Islet precursor cell (in vitro differentiated cells): ENCODE measurements around the gene COL8A1.
A peak's percentile ranks its signal among the peaks of the same experiment; 100 is the strongest.

Experiments
- DNase-seq: peaks from one replicate; pipeline ENCODE4 v3.0.0-alpha.2; 2018

COL8A1 gene

GRCh38 chr3:99678023-99678422, 39.6 kb downstream of the COL8A1 start:
- DNase-seq = peak; percentile 90

- DNase-seq = no peak
These were observed 40.5 kb downstream of the COL8A1 start for GRCh38 chr3:99678896-99679295.

- no peak for DNase-seq
These were observed 43.1 kb downstream of the COL8A1 start for GRCh38 chr3:99681512-99681911.

GRCh38 chr3:99681976-99682375, 43.6 kb downstream of the COL8A1 start:
- no peak for DNase-seq

- DNase-seq = no peak
These were observed 45.1 kb downstream of the COL8A1 start for GRCh38 chr3:99683465-99683864.

GRCh38 chr3:99683876-99684275, 45.5 kb downstream of the COL8A1 start:
- DNase-seq = no peak

- no peak for DNase-seq
These were observed 46.2 kb downstream of the COL8A1 start for GRCh38 chr3:99684644-99685043.

- DNase-seq = no peak
These were observed 48.1 kb downstream of the COL8A1 start for GRCh38 chr3:99686469-99686868.

GRCh38 chr3:99686955-99687612, 48.7 kb downstream of the COL8A1 start:
- peak; percentile 75 for DNase-seq

- DNase-seq = no peak
These were observed 52.5 kb downstream of the COL8A1 start for GRCh38 chr3:99690761-99691369.

GRCh38 chr3:99693636-99694035, 55.2 kb downstream of the COL8A1 start:
- no peak for DNase-seq

- no peak for DNase-seq
These were observed 58.1 kb downstream of the COL8A1 start for GRCh38 chr3:99696497-99696896.

GRCh38 chr3:99697250-99697649, 58.9 kb downstream of the COL8A1 start:
- DNase-seq = no peak

- DNase-seq = no peak
These were observed 60.5 kb downstream of the COL8A1 start for GRCh38 chr3:99698932-99699331.

- DNase-seq = no peak
These were observed 61.4 kb downstream of the COL8A1 start for GRCh38 chr3:99699841-99700240.

GRCh38 chr3:99700631-99701268, 62.4 kb downstream of the COL8A1 start:
- no peak for DNase-seq

- DNase-seq = no peak
These were observed 64.9 kb downstream of the COL8A1 start for GRCh38 chr3:99702953-99703943.

GRCh38 chr3:99704417-99704816, 66.0 kb downstream of the COL8A1 start:
- no peak for DNase-seq

GRCh38 chr3:99706410-99706809, 68.0 kb downstream of the COL8A1 start:
- DNase-seq = no peak

GRCh38 chr3:99708207-99708745, 69.9 kb downstream of the COL8A1 start:
- no peak for DNase-seq

- DNase-seq = no peak
These were observed 71.3 kb downstream of the COL8A1 start for GRCh38 chr3:99709686-99710085.

GRCh38 chr3:99710094-99710493, 71.7 kb downstream of the COL8A1 start:
- DNase-seq = no peak

- DNase-seq = no peak
These were observed 73.0 kb downstream of the COL8A1 start for GRCh38 chr3:99711351-99711750.
